GM21528 (cell line): ENCODE measurements around the gene TBL1XR1.
"Not testable (repeated sequence)": the region's sequence is repeated elsewhere in the genome, so short reads cannot be mapped to it uniquely, and the experiment has no call there.

Experiments used
- ATAC-seq: cut with Tn5 transposase; IDR thresholded peaks from one replicate; pipeline ENCODE4 v1.9.1; 2021; ENCODE audit warnings: mild to moderate bottlenecking, moderate library complexity; ENCODE audit not compliant: unreplicated experiment, low FRiP score

Gene TBL1XR1

GRCh38 chr3:177209509-177209908 is 12.2 kb upstream of the TBL1XR1 start:
- no peak for ATAC-seq

- ATAC-seq: no peak
Measured at GRCh38 chr3:177208781-177209180, 11.5 kb upstream of the TBL1XR1 start.

- ATAC-seq: no peak
Measured at GRCh38 chr3:177208223-177208622, 10.9 kb upstream of the TBL1XR1 start.

- ATAC-seq: no peak
Measured at GRCh38 chr3:177206936-177207335, 9.7 kb upstream of the TBL1XR1 start.

GRCh38 chr3:177203689-177204395 is 6.6 kb upstream of the TBL1XR1 start:
- ATAC-seq: no peak

- ATAC-seq: not testable (repeated sequence)
Measured at GRCh38 chr3:177203016-177203415, 5.7 kb upstream of the TBL1XR1 start.

- ATAC-seq: peak; percentile 78
Measured at GRCh38 chr3:177201700-177202397, 4.6 kb upstream of the TBL1XR1 start.

- no peak for ATAC-seq
Measured at GRCh38 chr3:177199206-177199760, 2.0 kb upstream of the TBL1XR1 start.

- ATAC-seq: peak; percentile 35
Measured at GRCh38 chr3:177197727-177198460, 612 bp upstream of the TBL1XR1 start.

- ATAC-seq: no peak
Measured at GRCh38 chr3:177196456-177197040, 734 bp downstream of the TBL1XR1 start.

- ATAC-seq: no peak
Measured at GRCh38 chr3:177196008-177196455, 1.2 kb downstream of the TBL1XR1 start.

GRCh38 chr3:177195242-177195991 is 1.9 kb downstream of the TBL1XR1 start:
- ATAC-seq: no peak

GRCh38 chr3:177194299-177194698 is 3.0 kb downstream of the TBL1XR1 start:
- no peak for ATAC-seq

GRCh38 chr3:177193688-177194268 is 3.5 kb downstream of the TBL1XR1 start:
- no peak for ATAC-seq

- ATAC-seq: not testable (repeated sequence)
Measured at GRCh38 chr3:177193275-177193674, 4.0 kb downstream of the TBL1XR1 start.

GRCh38 chr3:177190756-177191681 is 6.3 kb downstream of the TBL1XR1 start:
- ATAC-seq: no peak

GRCh38 chr3:177190184-177190583 is 7.1 kb downstream of the TBL1XR1 start:
- not testable (repeated sequence) for ATAC-seq

GRCh38 chr3:177188325-177188724 is 9.0 kb downstream of the TBL1XR1 start:
- ATAC-seq: not testable (repeated sequence)
